Measurements from ENCODE around the gene SLIT3. TPM values are rescaled to one million over a fixed set of nuclear protein-coding genes. Genes with fewer than 3 reads are reported as not detected.

SLIT3 gene
- total RNA-seq, 1 donor from 2014 or later = 0.22 TPM

DNA sequence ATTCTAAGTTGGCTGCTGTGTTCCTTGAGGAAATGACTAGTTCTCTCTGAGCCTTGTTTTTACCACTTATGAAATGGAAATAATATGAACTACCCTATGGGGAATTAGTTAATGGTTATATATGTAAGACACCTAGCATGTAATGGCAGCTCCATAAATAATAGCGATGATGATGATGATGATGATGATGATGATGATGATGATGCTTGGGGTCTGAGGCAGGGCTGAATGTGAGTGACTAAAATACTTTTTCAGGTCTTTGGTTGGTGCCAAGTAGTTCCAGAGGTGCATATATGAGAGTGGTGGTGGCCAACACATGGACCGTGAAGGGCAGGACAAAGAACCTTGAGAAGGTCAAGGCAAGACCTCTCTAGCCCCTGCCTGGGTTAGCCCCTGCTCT is 598.4 kb downstream of the SLIT3 start:
- Histone ChIP-seq H3K27me3 (no peaks in the 10 kb centered on the region), H3K36me3 (no peaks in the 10 kb centered on the region), H3K27ac (no peak overlapping the region), H4K20me1 (ENCODE audit: low read depth) (peaks cover 5% of the 10 kb centered on the region), H2AFZ (replicated peaks) (no peak overlapping the region), H3K9ac (no peak overlapping the region), H3F3A (ENCODE audit: low read depth) (no peaks in the 10 kb centered on the region), H3K9me3 (ENCODE audit: low read depth) (no peaks in the 10 kb centered on the region), H3K79me2 (ENCODE audit: low read depth) (no peaks in the 10 kb centered on the region), H3K4me3 (no peak overlapping the region), H3K4me1 (no peaks in the 10 kb centered on the region), H3K4me2 (no peak overlapping the region)
- no peaks in the 10 kb centered on the region for H3K9me3 Mint-ChIP-seq
- peaks cover 4% of the 10 kb centered on the region for H3K27me3 Mint-ChIP-seq (ENCODE audit: insufficient read depth, low read depth)
- TF ChIP-seq, protein P1, sequence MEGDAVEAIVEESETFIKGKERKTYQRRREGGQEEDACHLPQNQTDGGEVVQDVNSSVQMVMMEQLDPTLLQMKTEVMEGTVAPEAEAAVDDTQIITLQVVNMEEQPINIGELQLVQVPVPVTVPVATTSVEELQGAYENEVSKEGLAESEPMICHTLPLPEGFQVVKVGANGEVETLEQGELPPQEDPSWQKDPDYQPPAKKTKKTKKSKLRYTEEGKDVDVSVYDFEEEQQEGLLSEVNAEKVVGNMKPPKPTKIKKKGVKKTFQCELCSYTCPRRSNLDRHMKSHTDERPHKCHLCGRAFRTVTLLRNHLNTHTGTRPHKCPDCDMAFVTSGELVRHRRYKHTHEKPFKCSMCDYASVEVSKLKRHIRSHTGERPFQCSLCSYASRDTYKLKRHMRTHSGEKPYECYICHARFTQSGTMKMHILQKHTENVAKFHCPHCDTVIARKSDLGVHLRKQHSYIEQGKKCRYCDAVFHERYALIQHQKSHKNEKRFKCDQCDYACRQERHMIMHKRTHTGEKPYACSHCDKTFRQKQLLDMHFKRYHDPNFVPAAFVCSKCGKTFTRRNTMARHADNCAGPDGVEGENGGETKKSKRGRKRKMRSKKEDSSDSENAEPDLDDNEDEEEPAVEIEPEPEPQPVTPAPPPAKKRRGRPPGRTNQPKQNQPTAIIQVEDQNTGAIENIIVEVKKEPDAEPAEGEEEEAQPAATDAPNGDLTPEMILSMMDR (IDR thresholded peaks at IDR 0.05) = no peak
- TF ChIP-seq EZH2phosphoT487 (IDR thresholded peaks at IDR 0.05) (no peak), EZH2 (IDR thresholded peaks at IDR 0.05) (no peak)
- no peak for DNase-seq (ENCODE audit: low spot score)
- H3K36me3 Mint-ChIP-seq = peaks cover 1% of the 10 kb centered on the region
- peak overlapping the region; percentile 2 for H3K27ac Mint-ChIP-seq
- no peak overlapping the region for H3K4me3 Mint-ChIP-seq
- no peaks in the 10 kb centered on the region for H3K4me1 Mint-ChIP-seq

DNA sequence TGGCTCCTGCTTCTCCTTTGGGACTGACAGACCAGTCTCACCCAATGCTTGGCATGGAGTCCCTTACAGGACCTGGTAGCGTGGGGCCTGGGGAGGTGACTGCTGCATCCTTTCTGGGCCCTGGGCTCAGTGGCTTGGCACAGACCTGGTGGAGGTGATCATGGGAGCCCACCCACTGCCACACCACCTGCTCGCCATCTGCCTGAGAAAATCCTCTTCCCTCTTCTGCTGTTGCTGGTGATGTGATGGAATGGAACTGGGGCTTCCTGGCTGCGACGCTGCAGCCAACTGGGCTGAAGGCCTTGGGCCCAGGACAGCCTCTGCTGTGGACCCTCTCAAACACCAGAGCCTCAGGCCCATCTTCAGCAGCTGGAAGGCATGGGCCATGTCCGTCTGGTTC is 599.3 kb downstream of the SLIT3 start:
- Histone ChIP-seq H3K9ac (no peak overlapping the region), H4K20me1 (ENCODE audit: low read depth) (peaks cover under 1% of the 10 kb centered on the region), H3K4me1 (no peaks in the 10 kb centered on the region), H3K4me2 (no peak overlapping the region), H3K4me3 (no peak overlapping the region), H3K27ac (no peak overlapping the region), H3K79me2 (ENCODE audit: low read depth) (no peaks in the 10 kb centered on the region), H3K27me3 (no peaks in the 10 kb centered on the region), H3K9me3 (ENCODE audit: low read depth) (no peaks in the 10 kb centered on the region), H2AFZ (replicated peaks) (no peak overlapping the region), H3F3A (ENCODE audit: low read depth) (no peaks in the 10 kb centered on the region), H3K36me3 (no peaks in the 10 kb centered on the region)
- H3K36me3 Mint-ChIP-seq = peaks cover 1% of the 10 kb centered on the region
- no peak for DNase-seq (ENCODE audit: low spot score)
- no peak overlapping the region for H3K4me3 Mint-ChIP-seq
- no peak overlapping the region for H3K27ac Mint-ChIP-seq
- TF ChIP-seq EZH2phosphoT487 (IDR thresholded peaks at IDR 0.05) = no peak
- TF ChIP-seq, protein P1 (IDR thresholded peaks at IDR 0.05) = no peak
- TF ChIP-seq EZH2 (IDR thresholded peaks at IDR 0.05) = no peak
- H3K27me3 Mint-ChIP-seq (ENCODE audit: insufficient read depth, low read depth) = peaks cover 2% of the 10 kb centered on the region
- no peaks in the 10 kb centered on the region for H3K4me1 Mint-ChIP-seq
- peaks cover 2% of the 10 kb centered on the region for H3K9me3 Mint-ChIP-seq

DNA sequence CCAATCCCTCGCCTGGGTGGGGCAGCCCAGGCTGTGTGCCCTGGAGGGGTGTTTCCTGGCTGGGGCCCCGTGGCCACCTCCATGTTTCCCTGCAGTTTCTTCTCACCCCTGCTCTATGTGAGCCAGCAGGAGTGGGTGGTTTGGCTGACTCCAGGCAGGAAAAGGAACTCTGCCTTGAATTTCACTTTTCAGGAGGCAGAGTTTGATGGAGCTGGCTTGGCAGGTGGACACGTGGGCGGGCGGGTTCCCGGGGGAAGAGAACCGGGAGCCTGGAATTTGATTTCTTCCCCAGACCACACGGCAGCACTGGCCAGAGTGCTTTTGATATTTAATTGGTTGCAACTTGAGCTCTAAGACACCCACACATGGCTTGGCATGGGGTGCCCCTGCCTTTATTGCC is 601.9 kb downstream of the SLIT3 start:
- H3K4me3 Mint-ChIP-seq = no peak overlapping the region
- H2AFZ ChIP-seq (replicated peaks) = no peak overlapping the region
- TF ChIP-seq, protein P1 (IDR thresholded peaks at IDR 0.05) = no peak
- TF ChIP-seq EZH2 (IDR thresholded peaks at IDR 0.05) = no peak
- TF ChIP-seq EZH2phosphoT487 (IDR thresholded peaks at IDR 0.05) = no peak
- no peaks in the 10 kb centered on the region for H3F3A ChIP-seq (ENCODE audit: low read depth)
- H3K9me3 ChIP-seq (ENCODE audit: low read depth) = no peaks in the 10 kb centered on the region
- H3K36me3 Mint-ChIP-seq = peaks cover 1% of the 10 kb centered on the region
- H3K4me3 ChIP-seq = no peak overlapping the region
- H3K27me3 Mint-ChIP-seq (ENCODE audit: insufficient read depth, low read depth) = peaks cover 3% of the 10 kb centered on the region
- H3K4me2 ChIP-seq = no peak overlapping the region
- H3K27me3 ChIP-seq = no peaks in the 10 kb centered on the region
- H4K20me1 ChIP-seq (ENCODE audit: low read depth) = no peaks in the 10 kb centered on the region
- no peak overlapping the region for H3K27ac Mint-ChIP-seq
- no peaks in the 10 kb centered on the region for H3K4me1 Mint-ChIP-seq
- H3K9me3 Mint-ChIP-seq = peaks cover 2% of the 10 kb centered on the region
- no peak for DNase-seq (ENCODE audit: low spot score)
- no peaks in the 10 kb centered on the region for H3K36me3 ChIP-seq
- no peak overlapping the region for H3K27ac ChIP-seq
- no peak overlapping the region for H3K9ac ChIP-seq
- H3K4me1 ChIP-seq = no peaks in the 10 kb centered on the region
- no peaks in the 10 kb centered on the region for H3K79me2 ChIP-seq (ENCODE audit: low read depth)
